ENCODE measurements around the gene ADGRL3.

Gene ADGRL3

DNA sequence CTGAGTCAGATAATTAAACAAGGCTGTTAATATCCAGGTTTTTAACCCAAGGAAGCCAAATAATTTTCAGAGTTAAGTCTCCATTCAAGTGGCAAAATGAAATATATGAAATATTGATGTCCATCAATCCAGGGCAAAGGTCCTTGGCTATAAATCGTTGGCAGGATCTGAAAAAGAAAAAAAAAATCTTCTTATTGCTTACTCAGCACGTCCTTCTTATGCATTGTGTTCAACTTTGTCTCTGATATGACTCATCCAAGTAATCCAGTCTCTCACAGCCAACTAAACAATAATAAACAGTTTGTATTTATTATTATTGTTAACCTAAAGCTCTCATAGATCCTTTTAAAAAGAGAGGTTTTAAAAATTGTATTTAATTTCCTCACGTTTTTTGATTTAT, 851.2 kb downstream of the ADGRL3 start:
- DNase-seq = no peak

DNA sequence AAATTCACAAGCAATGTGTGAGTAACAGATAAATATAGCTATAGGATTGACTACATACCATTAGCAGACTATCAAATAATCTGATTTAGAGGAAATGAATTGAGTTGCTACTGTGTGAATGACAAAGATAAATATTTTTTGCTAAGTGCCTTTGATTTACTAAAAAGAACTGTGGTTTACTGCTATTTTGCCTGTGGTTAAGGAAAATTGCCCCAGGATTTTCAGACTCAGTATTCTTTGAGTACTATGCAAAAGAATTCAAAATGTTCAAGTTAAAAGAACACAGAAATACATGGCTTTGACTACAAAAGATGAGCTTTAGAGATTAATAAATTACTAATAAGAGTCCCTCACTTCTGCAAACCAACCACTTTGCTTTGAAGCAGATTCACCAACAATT, 853.8 kb downstream of the ADGRL3 start:
- no peak for DNase-seq

DNA sequence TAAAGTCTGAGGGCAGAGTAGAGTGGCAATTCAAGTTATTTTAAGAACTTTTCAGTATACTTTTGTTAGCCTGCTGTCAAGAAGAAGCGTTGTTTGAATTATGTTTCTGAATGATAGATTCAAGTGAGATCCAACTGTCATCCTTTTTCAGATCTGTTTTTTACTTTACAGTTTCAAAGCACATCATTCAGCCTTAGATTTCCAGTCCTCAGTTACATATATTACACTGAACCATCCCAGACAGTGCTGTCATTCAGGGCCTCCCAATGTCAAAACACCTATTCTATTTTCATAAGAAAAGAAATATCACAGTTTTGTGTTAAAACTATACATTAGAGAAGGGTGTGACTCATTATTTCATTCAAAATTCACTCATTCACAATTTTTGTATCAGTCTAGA, 856.9 kb downstream of the ADGRL3 start:
- DNase-seq = no peak

DNA sequence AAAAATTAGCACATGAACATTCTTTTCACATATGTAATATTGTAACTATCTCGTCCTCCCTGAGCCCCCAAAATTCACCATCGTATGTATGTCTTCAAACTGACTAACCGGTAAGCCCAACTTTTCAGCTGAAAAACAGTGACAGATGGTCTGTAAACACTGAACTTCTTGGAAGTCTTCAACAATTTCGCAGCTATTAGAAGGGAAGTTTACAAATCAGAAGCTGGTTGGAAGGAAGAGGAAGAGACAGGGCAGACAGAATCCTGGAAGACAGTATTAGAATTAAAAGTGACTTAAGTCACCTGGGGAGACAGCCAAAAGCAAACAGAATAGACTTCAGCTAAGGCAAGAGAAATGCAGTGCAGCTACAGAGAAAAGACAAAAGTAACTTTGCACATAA, 858.4 kb downstream of the ADGRL3 start:
- DNase-seq = no peak

DNA sequence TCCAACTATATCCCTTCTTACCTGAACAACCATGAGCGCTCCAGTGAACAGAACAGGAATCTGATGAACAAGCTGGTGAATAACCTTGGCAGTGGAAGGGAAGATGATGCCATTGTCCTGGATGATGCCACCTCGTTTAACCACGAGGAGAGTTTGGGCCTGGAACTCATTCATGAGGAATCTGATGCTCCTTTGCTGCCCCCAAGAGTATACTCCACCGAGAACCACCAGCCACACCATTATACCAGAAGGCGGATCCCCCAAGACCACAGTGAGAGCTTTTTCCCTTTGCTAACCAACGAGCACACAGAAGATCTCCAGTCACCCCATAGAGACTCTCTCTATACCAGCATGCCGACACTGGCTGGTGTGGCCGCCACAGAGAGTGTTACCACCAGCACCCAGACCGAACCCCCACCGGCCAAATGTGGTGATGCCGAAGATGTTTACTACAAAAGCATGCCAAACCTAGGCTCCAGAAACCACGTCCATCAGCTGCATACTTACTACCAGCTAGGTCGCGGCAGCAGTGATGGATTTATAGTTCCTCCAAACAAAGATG, 870.2 kb downstream of the ADGRL3 start:
- no peak for DNase-seq

DNA sequence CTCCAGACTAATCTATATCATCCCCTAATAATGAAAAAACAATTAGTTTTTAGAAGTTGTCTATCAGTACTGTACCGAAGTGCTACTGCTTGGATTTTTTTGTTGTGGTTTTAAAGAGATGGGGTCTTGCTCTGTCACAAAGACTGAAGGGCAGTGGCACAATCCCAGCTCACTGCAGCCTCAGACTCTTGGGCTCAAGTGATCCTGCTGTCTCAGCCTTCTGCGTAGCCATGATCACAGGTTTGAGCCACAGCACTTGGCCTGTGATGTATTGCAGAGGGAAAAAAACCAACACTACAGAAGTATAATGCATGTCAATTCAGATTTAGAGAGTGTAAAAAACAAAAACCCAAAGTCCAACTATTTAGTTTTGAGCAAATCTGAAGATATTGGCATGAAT, 875.0 kb downstream of the ADGRL3 start:
- DNase-seq = no peak

DNA sequence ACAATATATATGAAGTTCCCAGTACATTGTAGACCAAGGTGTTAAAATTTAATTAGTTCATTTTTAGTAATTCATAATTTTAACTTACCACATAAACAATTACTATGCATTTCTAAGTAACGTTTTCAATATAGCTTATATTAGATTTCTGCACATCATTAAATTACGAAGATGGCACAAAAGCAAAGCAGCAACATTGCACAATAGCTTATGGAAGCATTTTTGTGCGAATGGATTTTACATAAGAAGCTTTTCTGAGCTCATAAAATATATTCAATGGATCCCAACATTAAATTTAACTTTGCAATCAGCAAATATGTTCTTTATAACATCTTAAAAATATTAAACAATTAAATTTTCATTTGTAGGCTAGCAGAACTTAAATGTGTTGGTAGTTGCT, 875.4 kb downstream of the ADGRL3 start:
- DNase-seq = no peak

DNA sequence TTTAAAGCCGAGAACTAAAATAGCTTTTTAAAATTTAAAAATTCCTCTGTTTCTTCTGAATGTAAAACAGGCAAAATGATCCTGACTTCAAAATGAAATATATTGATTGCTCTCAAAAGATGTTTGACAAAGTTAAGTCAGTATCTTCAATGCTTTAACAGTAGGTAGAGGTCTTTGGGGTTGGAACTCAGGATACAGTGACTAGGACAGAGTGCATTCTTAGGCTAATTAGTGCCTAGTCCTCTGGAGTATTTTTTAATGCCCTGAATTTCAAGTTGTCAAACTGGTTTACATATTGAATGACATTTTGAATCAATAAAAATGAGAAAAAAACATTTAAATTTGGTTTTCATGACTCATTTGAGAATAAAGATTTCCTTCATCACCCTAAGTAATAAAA, 877.3 kb downstream of the ADGRL3 start:
- DNase-seq = no peak

DNA sequence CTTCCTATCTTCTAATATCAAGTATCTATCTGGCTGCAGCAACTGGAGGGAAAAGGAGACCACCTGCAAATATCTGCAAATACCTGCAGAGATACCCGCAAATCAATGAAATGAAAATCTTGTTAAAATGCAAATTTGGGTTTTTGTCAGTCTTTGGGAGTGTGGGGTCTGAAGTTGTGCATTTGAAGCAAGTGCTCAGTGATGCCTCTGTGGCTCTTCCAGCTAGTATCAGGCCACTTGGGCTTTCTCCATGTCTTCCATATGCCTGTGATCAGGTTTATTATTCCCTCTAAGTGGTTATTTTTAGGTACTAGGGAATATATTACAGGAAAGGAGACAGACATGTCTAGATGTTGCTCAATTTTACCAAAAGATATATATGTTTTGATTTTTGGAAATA, 880.3 kb downstream of the ADGRL3 start:
- DNase-seq = no peak

DNA sequence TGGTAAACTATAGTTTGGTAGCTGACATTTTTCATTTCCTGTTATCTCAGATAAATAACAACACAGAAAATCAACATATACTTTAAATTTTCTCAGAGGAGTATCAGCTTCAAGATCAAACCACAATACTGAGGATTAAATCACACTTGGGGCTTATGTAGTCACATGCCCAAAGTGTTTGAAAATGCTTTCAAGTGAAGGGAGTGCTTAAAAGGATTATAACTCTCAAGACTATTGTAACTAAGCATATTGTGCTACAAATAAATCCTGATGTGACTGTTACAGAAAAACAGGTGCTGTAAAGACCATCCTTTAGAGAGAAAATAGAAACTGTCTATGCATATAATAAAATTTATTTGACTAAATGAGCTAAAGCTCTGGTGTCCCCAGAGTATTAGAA, 887.6 kb downstream of the ADGRL3 start:
- no peak for DNase-seq

DNA sequence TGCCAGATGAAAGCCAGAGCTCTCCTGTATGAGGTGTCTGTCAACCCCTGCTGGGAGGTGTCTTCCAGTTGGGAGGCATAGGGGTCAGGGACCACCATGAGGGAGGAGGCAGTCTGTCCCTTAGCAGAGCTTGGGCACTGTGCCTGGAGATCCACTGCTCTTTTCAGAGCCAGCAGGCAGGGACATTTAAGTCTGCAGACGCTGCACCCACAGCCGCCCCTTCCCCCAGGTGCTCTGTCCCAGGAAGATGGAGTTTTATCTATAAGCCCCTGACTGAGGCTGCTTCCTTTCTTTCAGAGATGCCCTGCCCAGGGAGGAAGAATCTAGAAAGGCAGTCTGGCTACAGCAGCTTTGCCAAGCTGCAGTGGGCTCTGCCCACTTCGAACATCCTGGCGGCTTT, 893.6 kb downstream of the ADGRL3 start:
- DNase-seq = no peak

DNA sequence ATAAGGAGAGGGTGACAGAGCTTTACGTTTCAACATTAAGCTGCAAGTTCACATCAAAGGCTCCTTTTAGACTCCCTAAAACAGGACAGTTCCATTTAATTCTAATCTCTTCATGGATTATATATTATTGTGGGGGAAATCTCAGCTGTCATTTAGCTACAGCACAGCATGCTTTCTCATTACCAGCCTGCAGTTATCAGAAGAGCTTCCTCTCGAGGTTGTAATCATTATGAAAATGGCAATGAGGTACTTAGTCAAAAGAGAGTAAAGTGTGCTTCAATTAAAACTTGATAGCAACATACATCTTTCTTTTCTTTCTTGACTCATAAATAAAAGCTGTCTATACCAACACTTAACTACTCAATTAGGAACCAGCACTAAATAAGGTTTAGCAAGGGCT, 896.8 kb downstream of the ADGRL3 start:
- DNase-seq = no peak

DNA sequence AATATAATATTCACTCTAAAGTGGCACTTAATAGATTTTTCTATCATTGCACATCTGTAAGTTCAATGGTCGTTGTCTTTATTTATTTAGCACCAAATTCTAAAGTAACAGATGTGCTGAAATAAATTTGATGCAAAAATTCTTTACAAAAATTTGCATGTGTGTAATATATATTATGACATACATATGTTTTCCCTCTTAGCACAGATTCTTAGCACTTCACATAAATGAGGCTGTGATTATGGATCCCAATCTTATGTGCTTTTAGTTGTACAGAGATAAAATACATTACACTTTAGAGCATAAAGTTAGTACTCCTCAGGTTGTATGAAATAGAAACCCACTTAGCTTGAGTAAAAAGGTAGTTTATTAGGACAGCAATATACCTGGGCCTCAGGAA, 915.1 kb downstream of the ADGRL3 start:
- no peak for DNase-seq

DNA sequence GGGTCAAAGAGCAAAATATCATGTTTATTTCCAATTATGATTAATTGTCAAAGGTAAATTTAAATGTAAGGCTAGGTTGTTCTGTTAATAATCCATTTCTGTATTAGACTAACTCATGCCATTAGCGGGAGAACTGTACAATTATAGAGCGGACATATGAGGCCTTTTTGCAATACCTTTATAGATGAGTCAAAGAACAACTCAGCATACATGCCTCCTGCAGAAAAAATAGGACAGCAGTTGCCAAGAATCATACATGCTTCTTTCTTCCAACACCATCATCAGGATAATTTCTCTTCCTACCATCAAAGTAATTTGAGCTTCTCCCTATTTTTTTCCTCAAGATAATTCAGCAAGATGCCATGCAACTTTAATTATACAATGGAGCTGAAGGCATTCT, 917.8 kb downstream of the ADGRL3 start:
- no peak for DNase-seq

DNA sequence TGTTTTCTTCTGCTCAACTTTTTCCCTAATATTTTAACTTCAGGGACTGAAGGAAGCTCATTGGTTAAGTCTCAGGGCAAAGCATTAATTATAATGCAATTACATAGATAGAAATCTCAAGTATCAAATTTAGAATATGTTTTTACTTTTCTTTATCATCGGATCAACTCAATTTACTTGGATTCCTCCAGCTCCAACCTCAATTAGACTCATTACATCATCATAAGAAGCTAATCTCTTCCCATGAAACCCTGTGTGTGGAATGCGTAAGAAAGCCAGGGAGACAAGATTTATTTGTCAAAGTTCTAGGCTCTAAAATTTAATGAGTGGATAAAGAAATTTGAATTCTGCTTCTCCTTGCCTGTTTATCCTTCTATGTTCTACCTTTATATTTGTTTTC, 918.4 kb downstream of the ADGRL3 start:
- DNase-seq = no peak

DNA sequence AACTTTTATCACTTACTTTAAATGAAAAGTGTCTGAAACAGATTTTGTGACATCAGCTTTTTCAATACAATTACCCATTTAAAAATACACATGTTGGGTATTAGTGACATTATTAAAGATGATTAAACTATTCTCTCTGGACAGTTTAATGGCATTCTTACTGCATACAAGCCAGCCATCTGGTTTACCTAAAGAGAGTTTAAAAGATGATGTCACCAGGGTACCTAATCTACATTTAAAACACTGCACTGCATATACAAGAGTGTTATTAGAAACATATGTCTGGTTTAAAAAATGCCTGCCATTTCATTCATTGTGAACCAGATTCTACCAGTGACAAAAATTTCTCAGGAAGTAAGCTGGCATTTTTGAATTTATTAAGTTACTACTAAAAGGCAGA, 919.1 kb downstream of the ADGRL3 start:
- no peak for DNase-seq

DNA sequence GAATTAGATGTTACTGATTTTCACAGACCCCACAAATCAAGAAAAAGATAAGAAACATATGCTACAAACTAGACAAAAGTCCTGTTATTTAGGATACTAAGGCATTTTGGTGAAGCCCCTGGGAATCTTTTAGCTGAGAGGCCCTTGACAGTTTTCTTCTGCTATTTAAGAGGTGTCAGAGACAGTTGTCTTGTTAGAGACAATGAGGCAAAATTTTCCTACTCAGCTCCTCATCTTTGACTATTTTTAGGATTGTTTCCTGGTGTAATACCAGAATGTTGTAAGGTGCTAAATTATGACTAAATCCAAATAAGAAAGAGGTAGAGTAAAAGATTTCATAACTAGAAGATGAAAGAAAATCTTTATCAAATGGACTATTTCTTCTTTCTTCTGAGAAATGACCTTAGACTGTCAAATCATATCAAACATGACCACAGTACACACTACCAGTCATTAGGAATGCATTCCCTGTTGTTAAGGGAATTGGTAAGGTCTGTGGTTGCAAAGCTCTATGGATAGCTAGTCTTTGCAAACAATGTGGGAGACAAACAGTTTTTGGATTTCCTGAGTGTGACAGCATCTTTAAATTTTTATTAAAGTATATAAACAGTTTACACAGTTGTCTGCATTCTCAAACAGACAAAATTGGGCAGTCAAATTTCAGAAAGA, 926.1 kb downstream of the ADGRL3 start:
- DNase-seq = no peak

Data from DMS79 treated with DMSO at 0.1 percent for 48 hours (cell line).